ENCODE measurements around the gene SLC16A3. TPM values are rescaled to one million over a fixed set of nuclear protein-coding genes. Genes with fewer than 3 reads are reported as not detected.

Gene SLC16A3
- total and polyA plus RNA-seq, 2 of the 8 experiments (the other 6 are each of a cell fraction or from before 2014, with no cell fraction given), result 3.8 to 8.7 TPM

DNA sequence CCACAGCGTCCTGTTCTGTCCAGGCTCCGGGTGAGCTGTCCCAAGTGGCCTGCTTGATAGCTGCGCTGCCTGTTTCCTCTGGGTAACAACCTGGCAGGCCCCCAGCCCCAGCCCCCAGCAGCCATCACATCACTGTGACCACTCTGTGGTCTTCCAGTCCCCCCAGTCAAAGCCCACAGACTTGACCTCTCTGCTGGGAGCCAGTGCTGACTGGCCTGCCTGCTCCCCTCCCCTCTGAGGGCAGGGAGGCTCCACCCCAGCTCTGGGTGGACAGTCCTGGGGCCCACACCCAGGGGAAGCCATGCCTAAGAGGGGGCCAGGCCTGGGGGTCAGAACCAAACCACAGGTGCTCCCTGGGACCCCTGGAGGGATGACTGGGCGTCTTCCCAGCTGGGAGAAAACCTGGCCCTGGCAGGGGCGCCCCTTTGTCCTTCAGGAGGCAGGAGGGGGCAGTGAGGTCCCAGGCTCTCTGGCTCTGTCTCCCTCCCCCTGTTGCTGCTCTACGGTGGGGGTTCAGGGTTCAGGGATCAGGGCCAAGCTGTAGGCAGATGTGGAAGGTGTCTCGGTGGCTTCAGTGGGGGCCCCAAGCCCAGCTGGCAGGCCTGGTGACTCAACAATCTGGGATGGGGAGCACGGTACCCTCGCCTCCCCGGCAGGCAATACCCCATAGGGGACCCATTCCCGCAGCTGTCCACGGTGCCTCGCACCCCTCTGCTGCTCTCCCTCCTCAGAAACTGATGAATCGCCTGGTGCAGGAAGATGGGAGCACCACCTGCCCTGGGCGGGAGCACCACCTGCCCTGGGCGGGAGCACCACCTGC lies 1.8 kb upstream of the SLC16A3 start:
- H3K14ac ChIP-seq (ENCODE audit: insufficient read length), result no peak overlapping the region
- peaks cover 28 to 57% (median 53%) of the 10 kb centered on the region in 4 experiments for H3K27me3 ChIP-seq (replicated peaks in 1 of 4; ENCODE audit: control insufficient read depth in 3 of 4, extremely low read depth in 1 of 4, insufficient read depth in 3 of 4, low read length in 3 of 4)
- H4K5ac ChIP-seq (ENCODE audit: insufficient read length, low read depth, low read length), result no peak overlapping the region
- no peak overlapping the region for H2BK120ac ChIP-seq (replicated peaks; ENCODE audit: low read depth, low read length)
- ChIA-PET POLR2A (ENCODE audit: partially characterized antibody) (no interaction called here), CTCF (ENCODE audit: partially characterized antibody) (interaction anchor here (1.7 kb wide), 1 partner anchor 9 kb away, joined by 6 read pairs; no protein-coding TSS in a partner anchor)
- no peak overlapping the region for H4K91ac ChIP-seq (replicated peaks; ENCODE audit: insufficient read length, low read length)
- no peak overlapping the region for H3K18ac ChIP-seq (ENCODE audit: extremely low read depth, low read length)
- no peaks in the 10 kb centered on the region; a peak in 1 of 8 replicates for H3K36me3 ChIP-seq (ENCODE audit: control insufficient read depth in 2 of 4, insufficient read depth in 4 of 4, low read length in 3 of 4)
- H3K9ac ChIP-seq (replicated peaks in 1 of 4; ENCODE audit: extremely low read depth in 1 of 4, low read depth in 3 of 4, low read length in 3 of 4), result no peak overlapping the region
- H3K4me1 ChIP-seq (replicated peaks in 1 of 4; ENCODE audit: control insufficient read depth in 3 of 4, insufficient read depth in 4 of 4, low read length in 3 of 4), result peaks cover 0 to 12% (median 2%) of the 10 kb centered on the region in 4 experiments; a peak in 4 of 7 replicates
- 87% methylated on average over 12 of the region's 16 CpGs; no CpG with 5 or more reads in 1 of the 2 experiments for WGBS, 2 experiments (ENCODE audit: extremely low coverage in 1 of 2, insufficient coverage in 1 of 2, insufficient read length in 1 of 2, insufficient replicate concordance in 2 of 2, low coverage in 1 of 2, low lambda C conversion rate in 2 of 2, missing lambda C conversion rate in 1 of 2)
- no peak for FAIRE-seq
- H3K23me2 ChIP-seq (ENCODE audit: low read depth, low read length), result peaks cover 11% of the 10 kb centered on the region; the same call in 1 of the 2 replicates
- no peak for TF ChIP-seq POLR2A (IDR thresholded peaks at IDR 0.05; ENCODE audit: control extremely low read depth in 1 of 2, low read depth in 2 of 2, low read length in 2 of 2)
- no peaks in the 10 kb centered on the region; a peak in 1 of 4 replicates for H3K9me3 ChIP-seq (ENCODE audit: insufficient read depth in 2 of 2, low read depth in 1 of 2, low read length in 1 of 2)
- peaks cover 5 to 14% of the 10 kb centered on the region in 2 experiments for H4K20me1 ChIP-seq (replicated peaks in 1 of 2; ENCODE audit: control insufficient read depth in 1 of 2, insufficient read depth in 2 of 2, low read length in 2 of 2)
- H3K4me2 ChIP-seq (ENCODE audit: insufficient read depth in 1 of 2, low read depth in 2 of 2, low read length in 2 of 2), result no peak overlapping the region
- no peak overlapping the region for H3K4me3 ChIP-seq (ENCODE audit: extremely low read depth in 1 of 4, insufficient read depth in 2 of 4, low read depth in 3 of 4, low read length in 4 of 4)
- no peak overlapping the region for H4K8ac ChIP-seq (ENCODE audit: extremely low read depth, insufficient read depth, low read length)
- no peak overlapping the region for H3K23ac ChIP-seq (ENCODE audit: insufficient read length)
- H3K56ac ChIP-seq (replicated peaks; ENCODE audit: insufficient read length, low read depth, low read length), result no peak overlapping the region
- no peak overlapping the region for H2AK5ac ChIP-seq (ENCODE audit: low read depth, low read length)
- no peaks in the 10 kb centered on the region; the same call in 1 of the 2 replicates for H3K79me1 ChIP-seq (ENCODE audit: low read depth, low read length)
- H3K79me2 ChIP-seq (ENCODE audit: control insufficient read depth in 1 of 2, insufficient read depth in 2 of 2, low read length in 2 of 2), result no peaks in the 10 kb centered on the region
- H2BK5ac ChIP-seq (ENCODE audit: low read depth, low read length), result no peak overlapping the region
- no peak overlapping the region for H2BK20ac ChIP-seq (ENCODE audit: low read length)
- no peak for DNase-seq (ENCODE audit: low read depth in 1 of 2, low spot score in 2 of 2)
- no peak overlapping the region for H2BK15ac ChIP-seq (ENCODE audit: low read length)
- no peak overlapping the region for H2BK12ac ChIP-seq (ENCODE audit: low read depth, low read length)
- no peak overlapping the region for H2AFZ ChIP-seq (ENCODE audit: low read length)
- H3K4ac ChIP-seq (replicated peaks; ENCODE audit: insufficient read length, low read depth, low read length), result no peak overlapping the region
- no peak overlapping the region for H3K27ac ChIP-seq (ENCODE audit: low read depth, low read length)

All from H1 (cell line).